IPS DF 4.7 (cell line): Measurements from ENCODE around the gene ARMC2.

Experiments
- DNase-seq: peaks from one replicate; pipeline ENCODE4 v3.0.0-alpha.2; 2013; ENCODE audit warnings: low spot score; ENCODE audit errors: extremely low read depth

Gene ARMC2

DNA sequence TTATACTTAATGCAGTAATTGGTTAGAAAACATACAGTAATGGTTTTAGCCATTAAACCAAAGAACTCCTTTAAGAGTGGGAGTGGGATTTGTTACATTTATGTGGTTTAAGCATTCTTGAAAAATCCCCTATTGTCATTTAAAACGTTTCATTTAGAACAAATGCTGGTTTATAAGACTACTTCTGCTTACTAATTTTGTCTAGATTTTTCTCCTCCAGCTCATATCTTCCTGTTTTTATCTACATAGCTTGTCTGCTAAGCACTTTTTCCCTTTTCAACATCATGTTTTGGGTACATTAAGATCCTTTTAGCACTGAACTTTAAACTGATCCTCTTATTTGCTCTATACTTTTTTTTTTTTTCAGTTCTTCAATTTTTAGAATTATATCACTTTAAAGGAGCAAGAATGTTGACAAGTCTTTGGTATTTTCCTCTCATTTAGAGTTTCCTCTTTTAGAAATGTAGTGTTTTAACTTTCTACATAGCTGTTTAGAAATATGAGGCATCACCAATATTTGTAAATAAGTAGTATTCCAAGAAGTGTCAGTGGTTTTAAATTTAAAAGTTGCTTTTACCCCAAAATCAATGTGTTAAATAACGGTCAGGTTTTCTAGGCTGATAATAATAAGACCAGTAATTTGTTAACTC is 165.6 kb downstream of the ARMC2 start:
- DNase-seq: no peak

DNA sequence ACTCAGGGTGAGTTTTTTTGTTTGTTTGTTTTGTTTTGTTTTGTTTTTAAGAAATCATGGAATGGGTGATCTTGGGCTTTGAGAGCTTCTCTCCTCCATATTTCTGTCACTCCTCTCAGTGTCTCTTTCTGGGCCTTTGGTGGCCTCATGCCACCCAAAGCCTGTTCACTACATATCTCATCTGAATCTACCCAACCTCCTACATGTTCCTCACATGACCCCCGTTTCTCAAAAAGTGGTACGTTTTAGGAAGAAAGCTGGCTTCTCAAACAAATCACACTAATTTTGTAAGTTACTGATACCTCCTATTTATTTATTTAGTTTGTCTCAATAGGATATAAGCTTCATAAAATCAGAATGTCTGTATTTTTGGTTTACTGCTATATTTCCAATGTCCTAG is 166.4 kb downstream of the ARMC2 start:
- no peak for DNase-seq

DNA sequence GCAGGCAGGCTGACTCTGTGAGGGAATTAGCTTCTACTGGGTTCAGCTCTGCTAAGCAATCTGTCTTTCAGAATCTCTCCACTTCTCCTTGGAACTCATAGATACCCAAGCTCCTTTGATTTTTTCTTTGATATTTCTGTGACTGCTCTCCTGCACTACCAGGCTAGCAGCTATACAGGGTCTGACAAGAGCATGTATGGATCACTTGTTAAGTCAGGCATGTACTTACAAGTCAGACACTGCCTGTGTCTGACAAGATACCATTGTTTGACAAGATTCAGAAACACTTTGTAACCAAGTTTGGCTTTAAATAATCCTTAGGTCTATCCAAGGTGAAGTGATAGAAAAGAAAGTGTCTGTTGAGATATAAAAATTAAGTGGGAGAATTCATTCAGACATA is 167.0 kb downstream of the ARMC2 start:
- no peak for DNase-seq

DNA sequence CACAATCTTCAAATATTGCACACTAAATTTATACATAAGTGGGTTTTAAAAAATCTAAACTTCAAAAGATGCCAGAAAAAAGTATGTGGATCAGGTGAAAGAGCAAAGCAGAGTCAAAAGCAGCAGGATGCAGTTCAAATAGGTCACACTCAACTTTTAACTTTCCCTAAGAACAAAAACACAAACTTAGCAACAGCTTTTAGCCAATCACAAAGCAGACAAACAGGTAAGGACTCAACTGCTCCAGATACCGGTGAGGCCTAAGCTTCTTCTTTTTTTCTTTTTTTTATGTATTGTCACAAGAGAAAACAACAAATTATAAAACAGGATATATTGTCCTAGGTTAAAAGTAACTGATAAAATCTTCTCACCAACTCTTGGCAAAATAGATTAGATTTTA is 171.7 kb downstream of the ARMC2 start:
- DNase-seq: no peak

DNA sequence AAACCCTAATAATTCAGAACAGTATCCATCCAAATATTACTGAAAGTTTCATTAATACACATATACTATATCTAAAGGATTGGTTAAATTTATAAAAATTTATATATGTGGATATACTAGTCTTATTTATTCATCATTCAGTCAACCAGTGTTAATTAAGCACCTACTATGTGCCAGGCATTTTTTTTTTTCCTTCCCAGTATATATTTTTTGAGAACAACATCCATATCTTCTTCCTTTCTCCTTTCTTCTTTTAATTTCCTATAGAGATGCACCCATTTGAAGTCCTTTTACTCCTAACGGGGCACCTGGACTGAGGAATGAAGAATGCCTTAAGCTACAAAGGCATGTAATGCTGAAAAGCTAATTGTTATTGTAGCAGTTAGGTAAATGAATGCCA is 173.6 kb downstream of the ARMC2 start:
- no peak for DNase-seq

DNA sequence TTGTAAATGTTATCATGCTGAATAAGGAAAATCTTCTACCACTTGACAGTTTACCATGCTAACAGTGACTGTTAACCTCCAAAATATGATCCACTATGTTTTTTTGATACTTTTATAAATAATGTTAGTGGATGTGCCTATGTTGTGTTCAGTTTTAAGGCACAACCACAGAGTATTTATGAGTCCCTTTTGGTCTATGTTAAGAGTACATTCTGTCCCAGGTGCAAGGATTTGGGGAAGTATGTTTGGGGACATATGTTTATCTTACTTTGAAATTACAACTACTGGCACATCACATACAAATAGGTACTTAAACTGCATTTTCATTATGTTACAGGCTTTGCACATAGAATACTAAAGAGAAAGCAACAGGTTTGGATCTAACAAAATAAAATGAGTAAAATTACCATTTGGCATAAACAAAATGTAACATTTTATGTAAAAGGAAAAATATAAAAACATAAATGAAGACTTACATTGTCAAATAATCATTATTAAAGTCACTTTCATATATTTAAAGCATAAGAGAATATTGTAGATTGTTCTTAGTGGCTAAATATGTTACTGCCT is 175.2 kb downstream of the ARMC2 start:
- DNase-seq: no peak
